ENCODE data around the gene GABRD. TPM values are rescaled to one million over a fixed set of nuclear protein-coding genes. Genes with fewer than 3 reads are reported as not detected.
"Not testable (repeated sequence)": the region's sequence is repeated elsewhere in the genome, so short reads cannot be mapped to it uniquely, and the experiment has no call there.

Gene GABRD
- total RNA-seq, 2 donors from 2014 or later = not detected

- DNase-seq = no peak
Observed at GRCh38 chr1:1980467-1981141, 38.5 kb upstream of the GABRD start.

DNA sequence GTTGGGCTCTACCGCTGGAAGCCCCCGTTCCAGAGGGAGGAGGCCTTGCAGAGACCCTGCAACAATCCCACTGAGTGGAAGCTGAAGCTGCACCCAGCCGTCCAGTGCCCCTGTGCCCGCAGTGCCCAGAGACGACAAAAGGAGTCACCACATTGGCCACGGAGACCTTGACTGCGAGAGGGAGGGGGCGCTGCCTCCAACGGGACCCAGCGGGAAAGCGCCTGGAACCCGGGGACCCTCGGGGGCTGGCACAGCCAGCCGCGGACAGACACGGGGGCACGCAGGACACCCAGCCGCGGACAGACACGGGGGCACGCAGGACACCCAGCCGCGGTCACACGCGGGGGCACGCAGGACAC lies 38.0 kb upstream of the GABRD start:
- H3K36me3 ChIP-seq (replicated peaks in 1 of 2; ENCODE audit: insufficient read depth in 1 of 2, low read depth in 2 of 2) = no peaks in the 10 kb centered on the region
- TF ChIP-seq POLR2A (IDR thresholded peaks at IDR 0.05) (no peak), CTCF (IDR thresholded peaks at IDR 0.05) (no peak)
- no peaks in the 10 kb centered on the region for H3K9me3 ChIP-seq
- no peak for DNase-seq
- WGBS, 2 donors = 89 to 93% methylated on average over 5 to 25 of the region's 26 CpGs
- ATAC-seq = no peak
- no peak overlapping the region for H3K4me3 ChIP-seq
- H3K4me1 ChIP-seq = no peaks in the 10 kb centered on the region
- H3K27me3 ChIP-seq = no peaks in the 10 kb centered on the region
- intact Hi-C loops (cut with DNase I) = no loop called here
- H3K27ac ChIP-seq = no peak overlapping the region

More at GRCh38 chr1:1980467-1981141, 38.5 kb upstream of the GABRD start:
- no peaks in the 10 kb centered on the region for H3K36me3 ChIP-seq (replicated peaks in 1 of 2; ENCODE audit: insufficient read depth in 1 of 2, low read depth in 2 of 2)
- 81 to 86% methylated on average over 9 to 42 of the region's 42 CpGs for WGBS, 2 donors
- no peak overlapping the region for H3K4me3 ChIP-seq
- no peak overlapping the region for H3K27ac ChIP-seq
- H3K9me3 ChIP-seq = no peaks in the 10 kb centered on the region
- no peak for ATAC-seq
- TF ChIP-seq CTCF (IDR thresholded peaks at IDR 0.05) (no peak), POLR2A (IDR thresholded peaks at IDR 0.05) (no peak)
- H3K4me1 ChIP-seq = no peaks in the 10 kb centered on the region
- no peaks in the 10 kb centered on the region for H3K27me3 ChIP-seq
- intact Hi-C loops (cut with DNase I) = no loop called here

- intact Hi-C loops (cut with DNase I); H3K27me3 ChIP-seq; ATAC-seq; H3K9me3 ChIP-seq; H3K4me3 ChIP-seq; H3K4me1 ChIP-seq; DNase-seq; H3K27ac ChIP-seq; H3K36me3 ChIP-seq (replicated peaks in 1 of 2; ENCODE audit: insufficient read depth in 1 of 2, low read depth in 2 of 2): not testable (repeated sequence)
- 90 to 91% methylated on average over 20 to 53 of the region's 73 CpGs for WGBS, 2 donors
Observed at GRCh38 chr1:1981631-1982327, 37.4 kb upstream of the GABRD start.

DNA sequence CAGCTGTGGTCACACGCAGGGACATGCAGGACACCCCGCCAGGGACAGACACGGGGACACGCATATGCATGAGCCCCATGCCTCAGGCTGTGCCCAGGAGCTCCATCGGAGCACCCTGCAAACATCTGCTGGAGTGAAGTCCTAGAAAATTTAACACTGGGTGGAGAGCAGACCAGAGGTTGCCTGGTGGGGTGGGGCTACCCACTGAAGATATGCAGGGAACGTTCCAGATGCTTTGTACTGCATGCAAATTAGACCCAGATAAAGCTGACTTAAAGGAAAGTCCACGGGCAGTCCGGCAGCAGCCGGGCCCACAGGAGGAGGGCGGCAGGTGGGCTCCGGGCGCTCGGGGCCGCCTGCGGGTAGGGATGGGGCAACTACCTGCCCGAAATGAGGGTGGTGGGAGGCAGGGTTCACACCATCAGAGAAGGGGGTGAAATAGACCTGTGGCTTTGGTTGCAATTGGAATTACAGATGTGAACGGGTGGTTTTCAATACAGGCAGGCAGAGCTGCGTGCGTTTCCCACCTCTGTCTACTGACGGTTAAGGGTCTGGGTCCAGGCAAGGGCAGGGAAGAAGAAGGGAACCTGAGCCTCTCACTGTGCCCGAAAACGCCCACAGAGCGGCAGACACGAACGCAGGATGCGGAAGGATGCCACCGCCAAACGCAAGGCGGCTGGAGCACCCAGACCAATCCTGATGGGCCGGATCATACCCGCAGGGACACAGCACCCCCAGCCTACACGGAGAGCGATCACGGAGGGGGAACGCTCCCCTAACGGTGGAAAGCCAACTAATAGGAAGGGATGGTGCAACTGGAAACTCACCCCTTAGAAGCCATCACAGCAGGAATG lies 36.5 kb upstream of the GABRD start:
- no peak for DNase-seq
- H3K36me3 ChIP-seq (replicated peaks in 1 of 2; ENCODE audit: insufficient read depth in 1 of 2, low read depth in 2 of 2) = no peaks in the 10 kb centered on the region
- 74 to 86% methylated on average over 23 to 36 of the region's 36 CpGs for WGBS, 2 donors

More for the DNA sequence above, 36.5 kb upstream of the GABRD start:
- H3K27ac ChIP-seq = no peak overlapping the region
- H3K4me3 ChIP-seq = no peak overlapping the region
- H3K9me3 ChIP-seq = no peaks in the 10 kb centered on the region
- TF ChIP-seq POLR2A (IDR thresholded peaks at IDR 0.05) (no peak), CTCF (IDR thresholded peaks at IDR 0.05) (no peak)
- ATAC-seq = no peak
- H3K4me1 ChIP-seq = no peaks in the 10 kb centered on the region
- H3K27me3 ChIP-seq = no peaks in the 10 kb centered on the region
- intact Hi-C loops (cut with DNase I) = no loop called here

Data from body of pancreas (tissue), 4 donors.